Immature natural killer cell (primary cell): ENCODE data around the gene RAB7B. TPM values are rescaled to one million over a fixed set of nuclear protein-coding genes. Genes with fewer than 3 reads are reported as not detected.

Experiments used
- DNase-seq, 3 donors: peaks; one replicate each; pipeline ENCODE4 v3.0.0; 2022; ENCODE audit warnings: mixed read lengths in 1 of 3
- H3K27ac Mint-ChIP-seq, 6 donors: one replicate each; pipeline ENCODE4 v1.8.0; 2020; ENCODE audit warnings: mixed read lengths in 6 of 6, mild to moderate bottlenecking in 5 of 6, inconsistent platforms in 4 of 6, moderate library complexity in 3 of 6
- H3K27me3 Mint-ChIP-seq, 3 donors: one replicate each; pipeline ENCODE4 v1.8.0; 2020 to 2021; ENCODE audit warnings: low read depth in 3 of 3, mild to moderate bottlenecking in 3 of 3, mixed read lengths in 3 of 3, moderate library complexity in 3 of 3, inconsistent platforms in 1 of 3
- H3K36me3 Mint-ChIP-seq, 3 donors: one replicate each; pipeline ENCODE4 v1.8.0; 2020; ENCODE audit warnings: mixed read lengths in 3 of 3, inconsistent platforms in 2 of 3, mild to moderate bottlenecking in 2 of 3
- H3K4me1 Mint-ChIP-seq, 2 donors: one replicate each; pipeline ENCODE4 v1.8.0; 2020; ENCODE audit warnings: inconsistent platforms in 2 of 2, mild to moderate bottlenecking in 2 of 2, mixed read lengths in 2 of 2, moderate library complexity in 1 of 2
- H3K4me3 Mint-ChIP-seq, 5 donors: one replicate each; pipeline ENCODE4 v1.8.0; 2020; ENCODE audit warnings: mild to moderate bottlenecking in 5 of 5, mixed read lengths in 5 of 5, inconsistent platforms in 3 of 5, moderate library complexity in 3 of 5
- H3K9me3 Mint-ChIP-seq, 6 donors: one replicate each; pipeline ENCODE4 v1.8.0; 2020; ENCODE audit warnings: mild to moderate bottlenecking in 6 of 6, mixed read lengths in 6 of 6, inconsistent platforms in 4 of 6, moderate library complexity in 3 of 6
- polyA plus RNA-seq, 3 donors: library from polyadenylated mRNA; unstranded; fragments of 300-500 nt; fragmentation: Illumina TruSeq; gene quantifications; one replicate each; pipeline ENCODE4 v1.2.3, GENCODE V29; 2021

RAB7B gene
- polyA plus RNA-seq, 3 donors from 2014 or later = 0.07 TPM; not detected in 2

- Mint-ChIP-seq H3K4me1 (no peaks in the 10 kb centered on the region), H3K4me3 (no peak overlapping the region), H3K9me3 (no peaks in the 10 kb centered on the region), H3K27me3 (peaks cover 0 to 4% (median 4%) of the 10 kb centered on the region in 3 donors), H3K36me3 (no peaks in the 10 kb centered on the region), H3K27ac (no peak overlapping the region)
- no peak for DNase-seq
These were observed 21.9 kb downstream of the RAB7B start for GRCh38 chr1:205981257-205981656.

DNA sequence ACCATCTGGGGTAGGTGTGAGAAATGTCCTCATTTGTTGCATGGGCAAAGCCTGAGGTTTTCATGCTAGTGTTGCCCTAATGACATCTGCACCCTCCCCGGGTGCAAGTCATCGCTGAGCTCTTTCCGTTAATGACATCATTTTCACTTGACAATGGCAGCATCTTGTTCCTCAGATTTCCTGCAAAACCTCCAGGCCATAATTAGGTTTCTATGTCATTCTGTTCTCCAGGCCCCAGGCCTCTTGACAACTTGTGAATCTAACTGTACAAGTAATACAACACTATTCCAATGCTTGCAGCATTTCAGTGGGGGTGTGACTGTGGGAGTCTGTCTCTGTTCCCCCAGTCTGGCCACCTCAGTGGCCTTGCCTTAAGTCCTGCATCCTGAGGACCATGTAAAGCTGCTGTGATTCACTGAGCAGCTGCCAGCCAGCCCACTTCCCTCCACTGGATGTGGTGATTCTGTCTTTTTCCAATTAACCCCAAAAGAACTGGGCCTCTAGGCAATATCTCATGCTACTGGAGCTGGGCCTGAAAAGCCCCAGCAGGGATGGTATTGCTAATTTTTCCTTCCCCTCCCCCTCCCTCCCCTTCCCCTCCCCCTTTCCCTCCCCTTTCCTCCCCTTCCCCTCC, 22.8 kb downstream of the RAB7B start:
- H3K4me3 Mint-ChIP-seq = no peak overlapping the region
- H3K9me3 Mint-ChIP-seq = no peaks in the 10 kb centered on the region
- H3K27ac Mint-ChIP-seq = no peak overlapping the region
- H3K27me3 Mint-ChIP-seq = peaks cover 0 to 4% (median 4%) of the 10 kb centered on the region in 3 donors
- H3K4me1 Mint-ChIP-seq = no peaks in the 10 kb centered on the region
- H3K36me3 Mint-ChIP-seq = no peaks in the 10 kb centered on the region
- no peak for DNase-seq

GRCh38 chr1:205979301-205979700, 23.9 kb downstream of the RAB7B start:
- Mint-ChIP-seq H3K36me3 (no peaks in the 10 kb centered on the region), H3K4me3 (no peak overlapping the region), H3K27ac (peak overlapping the region in 1 of 6 donors; percentile 29), H3K9me3 (no peaks in the 10 kb centered on the region), H3K4me1 (no peaks in the 10 kb centered on the region), H3K27me3 (peaks cover 0 to 7% (median 4%) of the 10 kb centered on the region in 3 donors)
- DNase-seq = no peak

GRCh38 chr1:205978676-205979075, 24.5 kb downstream of the RAB7B start:
- Mint-ChIP-seq H3K4me3 (no peak overlapping the region), H3K27ac (no peak overlapping the region), H3K9me3 (no peaks in the 10 kb centered on the region), H3K4me1 (no peaks in the 10 kb centered on the region), H3K36me3 (no peaks in the 10 kb centered on the region), H3K27me3 (peaks cover 0 to 9% (median 4%) of the 10 kb centered on the region in 3 donors)
- DNase-seq = no peak

DNA sequence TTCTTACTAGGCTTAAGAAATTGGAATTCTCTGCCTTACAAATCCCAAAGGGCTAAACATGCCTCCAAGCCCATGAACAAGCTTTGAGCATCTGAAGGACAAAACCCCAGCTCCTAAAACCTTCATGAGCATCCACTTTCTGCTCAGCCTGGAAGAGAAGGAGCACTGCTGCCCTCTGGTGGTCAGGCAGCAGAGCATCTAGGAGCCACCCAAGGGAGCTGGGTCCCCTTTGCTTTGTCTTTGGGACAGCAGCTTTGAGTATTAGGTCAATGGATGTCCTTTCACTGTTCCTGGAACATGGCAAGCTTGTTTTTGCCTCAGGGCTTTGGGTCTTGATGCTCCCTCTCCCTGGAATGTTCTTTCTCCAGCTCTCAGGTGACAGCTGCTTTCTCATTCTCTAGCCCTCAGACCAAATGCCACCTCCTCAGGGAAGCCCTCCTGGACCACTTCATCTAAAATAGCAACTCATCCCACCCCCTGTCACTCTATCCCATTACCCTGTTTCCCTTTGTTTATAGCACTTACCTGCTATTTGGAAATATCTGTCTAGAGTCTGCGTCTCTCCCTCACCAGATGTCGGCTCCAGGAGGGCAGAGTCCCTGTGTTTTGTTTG, 25.7 kb downstream of the RAB7B start:
- Mint-ChIP-seq H3K4me3 (no peak overlapping the region), H3K9me3 (no peaks in the 10 kb centered on the region), H3K27ac (no peak overlapping the region), H3K4me1 (no peaks in the 10 kb centered on the region), H3K27me3 (peaks cover 0 to 9% (median 4%) of the 10 kb centered on the region in 3 donors), H3K36me3 (no peaks in the 10 kb centered on the region)
- peak; percentile 53 to 69 (median 66) for DNase-seq

- Mint-ChIP-seq H3K36me3 (no peaks in the 10 kb centered on the region), H3K27me3 (peaks cover 0 to 9% (median 4%) of the 10 kb centered on the region in 3 donors), H3K9me3 (no peaks in the 10 kb centered on the region)
These were observed 26.3 kb downstream of the RAB7B start for GRCh38 chr1:205976708-205977401.

GRCh38 chr1:205976036-205976435, 27.2 kb downstream of the RAB7B start:
- no peaks in the 10 kb centered on the region for H3K36me3 Mint-ChIP-seq
- H3K27me3 Mint-ChIP-seq = peaks cover 0 to 9% (median 4%) of the 10 kb centered on the region in 3 donors
- no peak overlapping the region for H3K27ac Mint-ChIP-seq
- no peak overlapping the region for H3K4me3 Mint-ChIP-seq
- H3K4me1 Mint-ChIP-seq = no peaks in the 10 kb centered on the region
- DNase-seq = no peak
- H3K9me3 Mint-ChIP-seq = no peaks in the 10 kb centered on the region

More at GRCh38 chr1:205976708-205977401, 26.3 kb downstream of the RAB7B start:
- no peak for DNase-seq
- Mint-ChIP-seq H3K4me3 (no peak overlapping the region), H3K4me1 (no peaks in the 10 kb centered on the region), H3K27ac (no peak overlapping the region)

DNA sequence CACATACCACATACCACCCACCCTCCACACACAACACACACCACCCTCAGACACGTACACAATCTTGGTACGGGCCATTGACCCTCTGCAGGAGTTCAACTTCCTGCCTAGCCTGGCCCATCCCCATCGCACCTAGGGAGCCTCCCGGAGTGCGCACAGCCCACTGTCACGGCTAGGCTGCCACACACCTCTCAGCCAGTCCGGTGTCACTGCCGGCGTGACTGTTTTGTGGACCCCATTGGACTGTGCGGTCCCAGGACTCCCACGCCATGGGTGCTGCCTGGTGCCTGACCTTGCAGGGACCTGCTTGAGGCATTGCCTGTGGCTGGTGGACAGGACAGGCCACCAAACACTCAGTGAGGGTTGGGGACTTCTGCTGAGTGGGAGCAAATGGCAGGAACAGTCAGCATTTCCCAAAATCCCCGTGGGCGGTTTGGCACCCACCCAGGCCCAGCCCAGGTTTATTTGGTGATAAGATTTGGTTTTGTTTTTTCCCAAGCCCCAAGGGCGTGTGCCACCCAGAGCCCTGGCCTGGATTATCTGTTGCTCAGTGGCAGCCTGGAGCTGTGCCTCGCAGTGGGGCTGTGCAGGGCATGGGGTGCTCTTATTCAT, 27.7 kb downstream of the RAB7B start:
- no peak overlapping the region for H3K4me3 Mint-ChIP-seq
- no peaks in the 10 kb centered on the region for H3K36me3 Mint-ChIP-seq
- DNase-seq = no peak
- no peaks in the 10 kb centered on the region for H3K4me1 Mint-ChIP-seq
- no peak overlapping the region for H3K27ac Mint-ChIP-seq
- peaks cover 0 to 9% (median 4%) of the 10 kb centered on the region in 3 donors for H3K27me3 Mint-ChIP-seq
- no peaks in the 10 kb centered on the region for H3K9me3 Mint-ChIP-seq

DNA sequence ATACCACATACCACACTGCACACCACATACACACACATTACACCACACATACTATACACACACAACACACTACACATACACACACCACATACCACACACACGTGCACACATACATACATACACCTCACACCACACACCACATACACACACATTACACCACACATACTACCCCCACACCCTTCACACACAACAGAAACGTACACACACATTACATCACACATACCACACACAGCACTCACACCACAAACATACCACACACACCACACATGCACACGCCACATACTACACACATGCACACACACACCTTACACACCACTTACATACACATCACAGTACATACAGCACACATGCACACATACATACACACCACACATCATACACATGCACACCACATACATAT, 28.5 kb downstream of the RAB7B start:
- H3K9me3 Mint-ChIP-seq = no peaks in the 10 kb centered on the region
- peak overlapping the region in 2 of 6 donors; percentile 25 to 33 for H3K27ac Mint-ChIP-seq
- no peaks in the 10 kb centered on the region for H3K4me1 Mint-ChIP-seq
- H3K36me3 Mint-ChIP-seq = no peaks in the 10 kb centered on the region
- DNase-seq = no peak
- no peak overlapping the region for H3K4me3 Mint-ChIP-seq
- peaks cover 0 to 9% (median 4%) of the 10 kb centered on the region in 3 donors for H3K27me3 Mint-ChIP-seq

DNA sequence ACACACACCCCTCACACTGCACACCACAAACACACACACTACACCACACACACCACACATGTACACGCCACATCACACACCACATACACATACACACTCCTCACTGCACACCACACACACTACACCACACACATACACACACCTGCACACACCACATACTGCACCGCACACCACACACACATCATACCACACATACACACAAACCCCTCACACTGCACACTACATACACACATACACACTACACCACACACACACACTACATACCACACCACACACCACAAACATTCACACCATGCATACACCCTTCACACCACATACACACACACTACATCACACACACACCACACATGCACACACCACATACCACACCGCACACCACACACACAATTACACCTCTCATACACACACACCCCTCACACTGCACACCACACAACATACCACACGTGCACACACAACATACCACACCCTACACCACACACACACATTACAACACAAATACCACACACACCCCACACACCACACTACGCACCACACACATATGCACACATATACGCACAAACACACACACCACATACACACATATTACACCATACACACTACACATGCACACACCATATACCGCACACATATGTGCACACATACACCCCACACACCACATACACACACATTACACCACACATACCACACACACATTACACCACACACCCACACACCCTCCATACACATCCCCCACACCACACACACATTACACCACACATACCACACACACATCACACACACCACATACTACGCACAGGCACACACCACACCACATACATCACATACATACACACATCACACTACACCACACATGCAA, 29.6 kb downstream of the RAB7B start:
- H3K27ac Mint-ChIP-seq = peak overlapping the region in 2 of 6 donors; percentile 25 to 42
- no peak overlapping the region for H3K4me3 Mint-ChIP-seq
- H3K27me3 Mint-ChIP-seq = peaks cover 0 to 6% (median 4%) of the 10 kb centered on the region in 3 donors
- no peaks in the 10 kb centered on the region for H3K4me1 Mint-ChIP-seq
- H3K9me3 Mint-ChIP-seq = no peaks in the 10 kb centered on the region
- DNase-seq = no peak
- no peaks in the 10 kb centered on the region for H3K36me3 Mint-ChIP-seq

GRCh38 chr1:205972491-205973168, 30.6 kb downstream of the RAB7B start:
- no peak overlapping the region for H3K27ac Mint-ChIP-seq
- no peaks in the 10 kb centered on the region for H3K4me1 Mint-ChIP-seq
- no peaks in the 10 kb centered on the region for H3K9me3 Mint-ChIP-seq
- DNase-seq = no peak
- H3K27me3 Mint-ChIP-seq = peaks cover 0 to 6% (median 4%) of the 10 kb centered on the region in 3 donors
- no peaks in the 10 kb centered on the region for H3K36me3 Mint-ChIP-seq
- no peak overlapping the region for H3K4me3 Mint-ChIP-seq

GRCh38 chr1:205972081-205972480, 31.1 kb downstream of the RAB7B start:
- H3K4me3 Mint-ChIP-seq = no peak overlapping the region
- no peak overlapping the region for H3K27ac Mint-ChIP-seq
- peaks cover 0 to 6% (median 5%) of the 10 kb centered on the region in 3 donors for H3K27me3 Mint-ChIP-seq
- H3K4me1 Mint-ChIP-seq = no peaks in the 10 kb centered on the region
- H3K9me3 Mint-ChIP-seq = no peaks in the 10 kb centered on the region
- DNase-seq = no peak
- no peaks in the 10 kb centered on the region for H3K36me3 Mint-ChIP-seq

GRCh38 chr1:205971082-205971481, 32.1 kb downstream of the RAB7B start:
- H3K4me1 Mint-ChIP-seq = no peaks in the 10 kb centered on the region
- H3K27me3 Mint-ChIP-seq = peaks cover 0 to 6% (median 5%) of the 10 kb centered on the region in 3 donors
- no peak overlapping the region for H3K27ac Mint-ChIP-seq
- no peaks in the 10 kb centered on the region for H3K36me3 Mint-ChIP-seq
- no peak for DNase-seq
- no peaks in the 10 kb centered on the region for H3K9me3 Mint-ChIP-seq
- no peak overlapping the region for H3K4me3 Mint-ChIP-seq
